HCT116 (cell line): ENCODE measurements around the gene LCE4A.

ENCODE experiments used
- CTCF ChIP-seq, 3 experiments: fragments of 200-600 bp in 1 of 3; sonication (generic) in 1 of 3; IDR thresholded peaks in 2 of 3; conservative IDR thresholded peaks in 1 of 3; 2 replicates each; pipeline ENCODE4 v1.5.1; 2012 to 2017; ENCODE audit warnings: low read depth in 2 of 3, low read length in 2 of 3, antibody characterized with exemption in 1 of 3, borderline replicate concordance in 1 of 3, control low read depth in 1 of 3, mild to moderate bottlenecking in 1 of 3, mixed read lengths in 1 of 3, mixed run types in 1 of 3, moderate library complexity in 1 of 3; ENCODE audit not compliant: insufficient read depth in 1 of 3
- POLR2A ChIP-seq: IDR thresholded peaks from 2 replicates; pipeline ENCODE4 v1.7.0; 2011; ENCODE audit warnings: borderline replicate concordance; ENCODE audit not compliant: insufficient read depth, insufficient read length; ENCODE audit errors: extremely low read depth

GRCh38 chr1:152697701-152698600 is 10.0 kb upstream of the LCE4A start, which contains the start of gene LCE2A:
- TF ChIP-seq POLR2A (no peak), CTCF (IDR thresholded peaks at IDR 0.05 in 2 of 3, conservative IDR thresholded peaks at IDR 0.05 in 1 of 3; ENCODE audit: borderline replicate concordance in 1 of 3, insufficient read depth in 1 of 3, low read depth in 2 of 3, low read length in 2 of 3) (no peak)
